Measurements from ENCODE around the gene GPR139.

The GPR139 gene

DNA sequence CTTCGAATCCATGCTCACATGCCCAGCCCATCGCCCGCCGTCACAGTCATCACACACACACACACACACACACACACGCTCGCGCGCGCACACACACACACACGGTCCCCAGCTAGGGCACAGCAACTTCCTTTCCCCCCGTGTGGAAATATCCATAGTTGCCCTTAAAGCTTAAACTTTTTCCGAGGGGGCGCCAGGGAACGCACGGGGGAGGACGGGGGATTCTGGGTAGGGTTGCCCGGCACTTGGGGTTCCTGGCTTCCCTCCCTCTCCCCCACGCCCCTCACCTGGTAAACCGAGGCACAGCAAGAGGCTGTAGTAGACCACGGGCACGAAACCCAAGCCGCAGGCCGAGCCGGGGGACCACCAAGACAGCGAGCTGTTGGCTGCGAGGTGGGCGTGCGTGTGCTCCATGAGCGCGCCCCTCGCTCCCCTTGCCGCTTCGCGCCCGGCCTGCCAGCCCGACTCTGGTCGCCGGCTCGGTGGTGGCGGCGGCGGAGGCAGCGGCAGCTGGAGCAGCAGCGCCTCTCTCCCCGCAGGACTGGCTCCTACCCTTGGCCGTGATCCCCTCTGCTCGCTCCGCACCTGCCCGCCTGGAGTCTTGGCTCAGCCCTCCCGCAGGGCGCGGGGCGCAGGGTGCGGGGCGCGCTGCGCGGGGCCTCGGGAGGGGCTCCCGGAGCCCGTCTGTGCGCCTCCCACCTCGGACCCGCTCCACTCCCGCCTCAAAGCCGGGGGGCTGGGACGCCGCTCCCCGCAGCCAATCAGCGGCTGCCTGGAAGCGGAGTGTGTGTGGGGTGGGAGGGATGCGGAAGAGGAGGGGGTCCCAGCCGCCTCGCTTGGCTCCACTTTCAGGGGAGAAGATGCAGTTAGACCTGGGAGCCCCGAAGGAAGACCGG is at the start of gene GPR139:
TSS of gene GPR139 (minus strand) at position 688 of the 896 bp plus-strand sequence. CDS start at position 414, 274 bp downstream.
- TF ChIP-seq, protein P1, sequence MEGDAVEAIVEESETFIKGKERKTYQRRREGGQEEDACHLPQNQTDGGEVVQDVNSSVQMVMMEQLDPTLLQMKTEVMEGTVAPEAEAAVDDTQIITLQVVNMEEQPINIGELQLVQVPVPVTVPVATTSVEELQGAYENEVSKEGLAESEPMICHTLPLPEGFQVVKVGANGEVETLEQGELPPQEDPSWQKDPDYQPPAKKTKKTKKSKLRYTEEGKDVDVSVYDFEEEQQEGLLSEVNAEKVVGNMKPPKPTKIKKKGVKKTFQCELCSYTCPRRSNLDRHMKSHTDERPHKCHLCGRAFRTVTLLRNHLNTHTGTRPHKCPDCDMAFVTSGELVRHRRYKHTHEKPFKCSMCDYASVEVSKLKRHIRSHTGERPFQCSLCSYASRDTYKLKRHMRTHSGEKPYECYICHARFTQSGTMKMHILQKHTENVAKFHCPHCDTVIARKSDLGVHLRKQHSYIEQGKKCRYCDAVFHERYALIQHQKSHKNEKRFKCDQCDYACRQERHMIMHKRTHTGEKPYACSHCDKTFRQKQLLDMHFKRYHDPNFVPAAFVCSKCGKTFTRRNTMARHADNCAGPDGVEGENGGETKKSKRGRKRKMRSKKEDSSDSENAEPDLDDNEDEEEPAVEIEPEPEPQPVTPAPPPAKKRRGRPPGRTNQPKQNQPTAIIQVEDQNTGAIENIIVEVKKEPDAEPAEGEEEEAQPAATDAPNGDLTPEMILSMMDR (IDR thresholded peaks at IDR 0.05; ENCODE audit: low read depth, low read length) = no peak
- DNase-seq (ENCODE audit: low read depth in 2 of 2) = no peak
- H3K4me3 ChIP-seq (replicated peaks in 1 of 2; ENCODE audit: low read depth in 2 of 2, low read length in 2 of 2) = no peak within 1 kb of the TSS

DNA sequence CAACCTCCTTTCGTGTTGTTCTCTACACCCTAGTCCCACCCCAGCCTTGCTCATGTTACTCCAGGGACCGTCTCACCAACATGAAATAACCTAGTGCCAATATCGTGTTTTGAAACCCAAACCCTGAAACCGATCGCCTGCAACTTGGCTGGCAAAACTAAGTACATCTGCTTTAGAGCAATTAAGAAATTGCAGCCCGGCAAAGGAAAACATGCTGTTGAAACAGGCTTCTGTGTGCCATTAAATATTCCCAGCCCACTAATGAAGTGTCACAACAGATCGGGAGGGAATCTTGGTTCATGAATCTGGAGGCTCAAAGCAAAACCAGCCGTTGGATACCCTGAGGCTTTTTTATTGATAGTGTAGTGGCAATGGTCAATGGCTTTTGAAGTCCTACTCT is 48.3 kb upstream of the GPR139 start:
- no peak for DNase-seq (ENCODE audit: low read depth in 2 of 2)
- TF ChIP-seq, protein P1 (IDR thresholded peaks at IDR 0.05; ENCODE audit: low read depth, low read length) = no peak
- H3K4me3 ChIP-seq (replicated peaks in 1 of 2; ENCODE audit: low read depth in 2 of 2, low read length in 2 of 2) = no peak overlapping the region

DNA sequence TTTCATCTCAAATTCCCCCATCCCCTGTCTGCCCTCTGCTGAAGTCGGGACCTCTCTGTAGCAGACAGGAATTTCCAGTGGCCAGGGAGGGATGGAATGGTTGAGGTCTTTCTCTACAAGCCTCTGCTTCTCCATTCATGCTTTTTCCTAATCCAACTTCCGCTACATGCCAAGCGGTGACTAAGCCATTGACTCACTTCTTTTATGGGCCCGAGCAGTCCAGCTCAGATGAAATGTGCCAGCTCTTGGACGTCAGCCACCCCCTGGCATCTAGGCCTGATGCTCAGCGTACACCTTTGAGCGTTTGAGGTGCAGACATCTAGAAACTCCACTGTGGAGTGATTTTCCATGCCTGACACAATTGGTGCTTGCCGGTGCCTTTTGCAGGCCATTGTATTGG is 40.7 kb upstream of the GPR139 start:
- TF ChIP-seq, protein P1 (IDR thresholded peaks at IDR 0.05; ENCODE audit: low read depth, low read length) = no peak
- H3K4me3 ChIP-seq (replicated peaks in 1 of 2; ENCODE audit: low read depth in 2 of 2, low read length in 2 of 2) = no peak overlapping the region
- DNase-seq (ENCODE audit: low read depth in 2 of 2) = no peak

DNA sequence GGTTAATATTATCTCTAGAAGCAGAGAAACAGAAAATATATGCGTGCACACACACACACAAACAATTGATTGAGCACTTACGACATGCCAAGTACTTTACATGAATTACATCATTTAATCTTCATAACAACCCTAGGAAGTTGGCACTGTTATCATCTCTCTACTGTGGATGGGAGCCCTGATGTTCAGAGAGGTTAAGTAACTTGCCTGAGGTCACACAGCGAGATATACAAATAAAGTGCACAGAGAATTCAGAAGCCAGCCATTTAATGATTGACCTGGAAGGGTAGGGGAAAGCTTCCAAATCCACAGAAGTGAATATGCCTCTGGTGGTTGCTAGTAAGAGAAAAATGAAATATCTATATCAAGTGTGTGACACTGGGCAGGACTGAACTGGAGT is 37.5 kb upstream of the GPR139 start:
- TF ChIP-seq, protein P1 (IDR thresholded peaks at IDR 0.05; ENCODE audit: low read depth, low read length) = no peak
- no peak for DNase-seq (ENCODE audit: low read depth in 2 of 2)

DNA sequence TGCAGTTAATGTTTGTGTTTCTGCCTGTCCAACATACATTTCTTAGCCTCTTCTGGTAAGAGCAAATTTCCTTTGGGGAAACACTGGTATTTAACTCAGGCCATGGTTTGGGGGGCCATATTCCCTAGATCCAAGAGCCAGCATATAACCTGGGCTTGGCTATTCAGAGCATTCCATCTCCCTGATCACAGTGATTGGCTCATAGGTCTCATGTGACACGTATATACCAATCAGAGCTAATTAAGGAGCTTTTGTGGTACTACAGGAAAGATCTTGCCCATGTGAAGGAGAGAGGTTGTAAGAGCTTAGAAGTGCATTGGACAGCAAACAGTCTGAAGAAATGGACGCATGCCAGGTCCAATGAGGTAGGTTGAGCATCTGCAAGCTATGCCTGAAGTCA is 33.4 kb upstream of the GPR139 start:
- H3K4me3 ChIP-seq (replicated peaks in 1 of 2; ENCODE audit: low read depth in 2 of 2, low read length in 2 of 2) = no peak overlapping the region
- no peak for DNase-seq (ENCODE audit: low read depth in 2 of 2)
- TF ChIP-seq, protein P1 (IDR thresholded peaks at IDR 0.05; ENCODE audit: low read depth, low read length) = no peak

More for the DNA sequence above, 37.5 kb upstream of the GPR139 start:
- H3K4me3 ChIP-seq (replicated peaks in 1 of 2; ENCODE audit: low read depth in 2 of 2, low read length in 2 of 2) = no peak overlapping the region

DNA sequence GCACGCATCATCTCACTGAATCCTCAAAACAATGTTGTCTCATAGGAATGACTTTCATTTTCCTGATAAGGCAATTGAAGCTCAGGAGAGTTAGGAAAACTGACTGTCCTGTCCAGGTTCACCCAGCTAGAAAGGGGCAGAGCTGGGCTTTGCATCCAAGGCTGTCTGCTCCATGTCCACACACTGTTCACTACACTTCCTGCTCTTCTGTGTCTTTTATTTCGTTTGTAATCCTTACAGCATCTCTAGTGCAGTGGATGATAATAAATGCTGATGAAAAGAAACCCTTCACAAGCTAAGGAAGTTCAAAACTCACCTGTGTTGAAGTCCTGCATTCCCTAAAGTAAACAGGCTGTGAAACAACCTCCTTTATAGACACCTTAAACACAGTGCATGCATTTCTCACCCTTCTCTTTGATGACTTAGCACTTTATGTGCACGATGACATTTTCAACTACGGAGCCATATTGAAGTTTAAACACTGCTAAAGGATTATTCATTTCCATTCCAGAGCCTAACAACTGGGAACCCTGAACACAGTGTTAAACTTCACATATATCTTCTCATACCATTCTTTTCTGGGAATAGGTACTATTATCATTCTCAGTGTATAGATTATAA is 31.0 kb upstream of the GPR139 start:
- no peak for DNase-seq (ENCODE audit: low read depth in 2 of 2)
- TF ChIP-seq, protein P1 (IDR thresholded peaks at IDR 0.05; ENCODE audit: low read depth, low read length) = no peak
- H3K4me3 ChIP-seq (replicated peaks in 1 of 2; ENCODE audit: low read depth in 2 of 2, low read length in 2 of 2) = no peak overlapping the region

Measured in cardiac fibroblast (primary cell).